Right lobe of liver (tissue), 4 donors: ENCODE data around the gene ADCY5.

Source experiments
- CTCF ChIP-seq, 4 donors: fragments of 200-600 bp in 3 of 4; fragments of 450-650 bp in 1 of 4; IDR thresholded peaks; one replicate each; pipeline versions ENCODE4 v1.5.1 to v1.8.0; 2016 to 2022; ENCODE audit warnings: antibody characterized with exemption in 4 of 4, mild to moderate bottlenecking in 2 of 4
- POLR2A ChIP-seq: fragments of 450-650 bp; IDR thresholded peaks from one replicate; pipeline ENCODE4 v1.6.1; 2017; ENCODE audit warnings: antibody characterized with exemption, mild to moderate bottlenecking
- donor health status: DM: no; HTN: no; CAD: no.
- donor health status: DM: no; HTN: no; CAD: no.
- donor health status: DM: no; HTN: yes; CAD: no.

GRCh38 chr3:123285066-123285465 is 163.8 kb downstream of the ADCY5 start:
- TF ChIP-seq CTCF (IDR thresholded peaks at IDR 0.05) (no peak), POLR2A (no peak)
